Epidermal melanocyte (primary cell): ENCODE measurements around the gene CDYL2.
"Not testable (repeated sequence)": the region's sequence is repeated elsewhere in the genome, so short reads cannot be mapped to it uniquely, and the experiment has no call there.

Source experiments
- DNase-seq: peaks from one replicate; pipeline ENCODE4 v3.0.0; 2011; ENCODE audit warnings: low spot score; ENCODE audit not compliant: insufficient read length

CDYL2 gene

DNA sequence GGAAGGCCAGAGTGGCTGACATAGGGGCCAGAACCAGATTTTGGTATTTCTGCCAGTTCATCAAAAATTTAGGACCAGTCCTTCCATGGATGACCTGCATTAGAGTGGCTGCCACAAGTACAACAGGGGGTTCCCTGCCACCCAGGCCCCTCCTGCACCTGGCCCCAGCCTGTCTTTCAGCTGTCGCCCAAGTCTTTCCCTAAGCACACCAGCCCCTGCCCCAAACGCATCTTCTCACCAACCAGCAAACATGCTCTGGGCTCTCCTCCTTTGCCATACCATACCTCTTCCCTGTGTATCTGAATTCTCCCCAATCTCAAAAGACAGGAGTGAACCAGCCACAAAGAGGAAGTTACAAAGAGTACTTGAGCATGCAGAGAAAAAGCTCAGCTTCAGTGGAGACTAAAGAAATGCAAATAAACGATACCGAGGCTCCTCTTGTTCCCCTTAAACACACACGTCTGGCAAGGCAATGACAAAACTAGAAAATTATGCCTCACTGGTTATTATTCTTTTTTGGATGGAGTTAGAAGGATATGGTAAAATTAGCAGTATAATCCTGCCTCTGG lies 133.0 kb downstream of the CDYL2 start:
- no peak for DNase-seq

DNA sequence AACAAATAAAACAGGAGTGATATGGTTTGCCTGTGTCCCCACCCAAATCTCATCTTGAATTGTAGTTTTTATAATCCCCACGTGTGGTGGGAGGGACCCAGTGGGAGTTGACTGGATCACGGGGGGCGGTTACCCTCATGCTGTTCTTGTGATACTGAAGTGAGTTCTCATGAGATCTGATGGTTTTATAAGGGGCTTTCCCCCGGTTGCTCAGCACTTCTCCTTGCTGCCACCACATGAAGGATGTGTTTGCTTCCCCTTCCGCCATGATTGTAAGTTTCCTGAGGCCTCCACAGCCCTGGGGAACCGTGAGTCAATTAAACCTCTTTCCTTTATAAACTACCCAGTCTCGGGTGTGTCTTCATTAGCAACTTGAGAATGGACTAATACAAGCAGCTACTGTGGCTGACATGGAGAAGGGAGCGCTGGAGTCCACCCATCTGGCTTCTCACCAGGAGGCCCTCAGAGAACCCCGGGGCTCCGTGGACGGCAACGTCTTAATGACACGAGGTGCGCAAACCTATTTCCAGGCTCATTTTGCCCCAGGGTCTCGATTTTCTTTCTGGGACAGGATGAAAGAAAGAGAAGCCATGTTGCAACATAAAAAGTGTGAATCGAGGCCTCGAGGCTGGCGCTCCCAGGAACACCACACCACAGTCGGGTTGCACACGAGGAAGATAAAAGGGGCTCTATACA lies 134.1 kb downstream of the CDYL2 start:
- no peak for DNase-seq

DNA sequence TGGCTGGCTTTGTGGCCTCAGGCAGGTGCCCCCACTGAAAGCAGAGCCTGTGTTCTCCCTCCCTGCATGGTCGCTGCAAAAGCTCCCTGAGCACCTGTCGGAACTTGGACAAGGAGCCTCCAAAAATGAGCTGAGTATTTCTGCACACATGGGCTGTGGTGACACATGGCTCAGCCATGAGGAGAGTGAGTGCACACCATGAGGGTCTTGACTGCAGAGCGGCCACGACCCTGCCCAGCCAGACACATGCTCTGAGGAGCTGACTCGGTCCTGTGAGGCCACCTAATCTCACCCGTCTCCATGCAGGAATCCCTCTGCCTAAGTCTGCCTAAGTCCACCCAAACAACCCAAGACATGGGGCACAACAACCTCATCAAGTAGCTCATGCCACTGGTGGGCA lies 134.7 kb downstream of the CDYL2 start:
- no peak for DNase-seq

DNA sequence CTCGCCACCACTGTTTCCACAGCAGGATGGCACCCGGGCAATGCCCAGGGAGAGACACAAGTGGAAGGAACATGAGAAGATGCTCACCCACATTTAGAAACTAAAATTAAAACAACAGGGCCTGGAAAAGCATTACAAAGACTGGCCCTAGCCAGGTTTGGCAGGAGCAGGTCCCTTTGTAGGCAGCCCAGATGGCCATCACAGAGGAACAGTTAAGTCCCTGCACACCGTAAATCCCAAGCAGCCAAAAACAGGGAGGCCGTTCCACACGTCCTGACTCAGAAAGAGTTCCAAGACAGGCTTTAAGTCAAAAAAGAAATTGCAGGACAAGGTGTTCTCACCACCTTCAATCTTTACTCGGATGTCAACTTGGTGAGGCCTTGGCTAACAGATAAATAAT lies 136.5 kb downstream of the CDYL2 start:
- no peak for DNase-seq

DNA sequence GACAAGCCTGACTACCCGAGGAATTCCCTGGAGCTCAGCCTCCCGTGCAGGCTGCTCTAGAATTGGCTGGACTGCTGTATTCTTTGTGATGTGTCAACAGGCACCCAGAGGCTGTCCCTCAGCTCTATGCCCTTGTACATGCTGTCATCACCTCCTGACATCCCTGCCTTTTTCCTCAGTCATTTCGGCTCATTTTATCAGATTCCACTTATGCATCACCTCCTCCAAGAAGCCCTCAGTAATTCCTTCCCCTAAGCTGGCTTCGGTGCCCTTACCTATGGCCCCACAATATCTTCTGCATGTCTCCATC lies 137.2 kb downstream of the CDYL2 start:
- no peak for DNase-seq

DNA sequence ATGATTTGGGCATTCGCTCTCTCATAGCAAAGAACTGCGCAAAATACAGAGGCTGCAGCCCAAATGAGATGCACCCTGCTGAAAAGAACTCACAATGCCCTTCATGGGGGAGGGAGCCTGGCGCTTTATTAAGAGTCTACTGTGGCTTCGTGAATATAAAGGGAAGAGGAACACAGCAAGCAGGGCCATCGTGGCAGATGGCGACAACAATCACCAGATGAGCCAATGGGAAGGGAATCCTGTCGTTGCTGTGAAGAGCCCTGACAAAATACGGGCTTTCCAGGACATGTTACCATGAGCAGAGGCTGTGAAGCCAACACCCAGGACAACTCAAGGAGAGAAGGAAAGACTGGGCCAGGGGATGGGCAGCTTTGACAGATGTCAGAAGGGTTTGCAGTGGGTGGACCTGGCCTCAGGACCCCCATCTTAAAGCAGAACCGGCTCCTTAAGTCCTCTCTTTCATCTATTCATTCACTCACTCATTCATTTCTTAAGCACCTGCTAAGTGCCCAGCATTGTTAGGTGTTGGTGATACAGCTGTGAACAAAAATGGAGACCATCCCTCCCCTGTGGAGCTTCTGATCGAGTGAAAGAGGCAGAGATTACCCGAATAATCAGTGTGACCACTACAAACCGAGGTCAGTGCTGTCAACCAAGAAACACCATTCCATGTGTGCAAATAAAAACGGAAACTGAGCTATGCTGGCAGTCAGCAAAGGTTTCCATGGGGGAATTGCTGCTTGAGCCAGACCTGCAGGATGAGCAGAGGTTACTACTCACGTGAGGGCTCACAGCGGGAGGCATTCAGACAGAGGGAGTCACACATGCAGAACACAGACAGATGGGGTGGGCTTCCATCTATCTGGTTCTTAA lies 137.8 kb downstream of the CDYL2 start:
- DNase-seq = no peak

DNA sequence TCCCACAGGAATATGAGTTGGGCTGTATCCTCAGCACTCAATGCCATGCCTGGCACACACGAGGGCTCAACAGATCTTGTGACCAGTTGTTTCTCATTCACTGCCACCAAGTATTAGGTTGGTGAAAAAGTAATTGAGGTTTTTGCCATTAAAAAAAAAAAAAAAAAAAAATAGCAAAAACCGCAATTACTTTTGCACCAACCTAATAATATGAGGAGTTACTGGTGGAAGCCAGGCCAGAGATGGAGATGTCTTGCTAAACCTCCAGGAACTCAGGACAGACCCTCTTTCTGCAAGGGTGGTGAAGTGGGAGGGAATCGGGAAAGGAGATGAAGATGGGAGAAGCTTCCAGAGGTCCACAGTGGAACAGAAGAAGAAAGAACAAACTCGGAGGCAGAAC lies 139.0 kb downstream of the CDYL2 start:
- DNase-seq = no peak

DNA sequence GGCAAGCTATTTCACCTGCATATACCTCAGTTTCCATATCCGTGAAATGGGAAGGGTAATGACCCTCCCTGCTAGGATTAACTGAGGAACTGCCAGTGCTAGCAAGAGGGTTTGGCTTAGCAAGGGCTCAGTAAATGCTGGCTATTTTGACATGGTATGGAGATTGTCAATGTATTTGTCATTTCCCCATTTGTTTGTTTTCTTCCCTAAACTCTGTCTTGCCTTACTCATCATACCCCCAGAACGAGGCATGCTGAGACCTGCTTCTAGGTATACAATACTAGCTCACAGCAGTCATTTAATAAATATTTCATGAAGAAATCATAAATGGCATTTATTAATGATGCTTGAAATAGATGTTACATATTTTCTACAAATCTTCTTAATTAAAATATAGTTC lies 139.6 kb downstream of the CDYL2 start:
- DNase-seq = no peak

DNA sequence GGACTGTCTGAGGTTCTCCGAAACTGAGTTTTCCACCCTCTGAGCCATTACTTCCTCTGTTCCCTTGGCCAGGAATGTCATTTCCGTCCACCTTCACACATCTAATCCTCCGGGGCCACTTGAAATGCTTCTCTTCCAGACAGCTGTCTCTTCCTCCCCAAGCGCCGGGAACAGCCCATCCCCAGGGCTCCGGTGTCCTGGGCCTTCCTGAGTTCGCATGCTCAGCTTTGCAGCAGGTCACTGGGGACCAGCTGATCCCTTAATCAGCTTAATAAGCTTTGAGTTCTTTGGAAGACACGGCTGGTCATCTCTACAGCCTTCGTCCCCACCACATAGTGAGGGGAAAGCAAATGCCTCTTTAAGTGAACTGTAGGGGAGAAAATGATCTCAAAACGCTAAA lies 140.2 kb downstream of the CDYL2 start:
- DNase-seq = no peak

DNA sequence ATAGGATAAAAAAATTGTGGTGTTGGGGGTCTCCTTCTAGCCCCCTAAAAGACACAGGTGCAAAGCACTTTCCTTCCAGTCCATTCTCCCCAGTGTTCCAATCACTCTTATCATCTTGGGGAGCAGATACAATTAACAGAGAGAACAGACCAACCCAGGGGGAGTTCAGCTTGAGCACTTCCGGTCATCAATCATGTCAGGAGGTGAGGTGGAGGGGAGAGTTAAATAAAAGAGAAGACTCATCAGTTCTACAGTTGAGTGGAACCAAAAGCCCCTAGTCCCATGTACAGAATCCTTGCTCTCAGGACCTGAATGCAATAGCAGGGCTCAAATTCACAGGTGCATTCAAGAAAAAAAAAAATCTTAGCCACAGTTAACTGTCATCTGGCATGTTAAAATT lies 141.3 kb downstream of the CDYL2 start:
- DNase-seq = no peak

DNA sequence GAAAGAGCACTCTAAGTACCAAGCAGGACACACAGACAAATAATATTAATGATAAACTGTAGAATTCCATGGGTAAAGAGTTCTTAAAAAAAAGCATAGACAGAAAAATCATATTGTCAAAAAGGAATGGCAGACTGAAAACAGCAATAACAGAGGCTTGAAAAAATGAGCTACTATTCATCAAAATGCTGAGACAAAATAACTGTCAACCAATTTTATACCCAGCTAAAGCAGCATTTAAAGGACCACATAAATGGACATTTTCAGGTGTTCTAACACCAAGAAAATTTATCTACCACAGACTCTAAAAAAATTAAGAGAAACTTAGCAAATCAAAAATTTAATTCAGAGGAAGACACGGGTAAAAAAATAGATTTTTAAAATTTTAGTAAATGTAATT lies 144.5 kb downstream of the CDYL2 start:
- DNase-seq = no peak

DNA sequence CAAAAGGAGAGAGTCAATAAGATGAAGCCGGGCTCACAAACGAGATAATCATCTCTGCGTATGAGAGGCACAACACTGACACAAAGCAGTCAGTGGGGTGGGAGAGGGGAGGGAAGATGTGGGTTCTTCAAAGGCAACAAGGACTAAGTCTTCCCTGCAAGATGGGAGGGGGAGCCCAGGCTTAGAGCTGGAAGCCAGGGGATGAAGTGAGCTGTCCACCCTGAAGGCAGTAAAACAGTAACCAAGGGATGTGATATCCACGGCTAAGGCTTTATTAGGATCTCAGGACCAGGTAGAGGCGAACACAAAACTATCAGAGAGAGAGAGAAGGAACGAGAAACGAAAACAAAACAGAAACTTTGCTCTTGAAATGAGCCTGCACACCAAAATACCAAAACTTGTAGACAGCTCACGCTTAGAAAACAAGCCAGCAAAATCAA lies 147.7 kb downstream of the CDYL2 start:
- no peak for DNase-seq

DNA sequence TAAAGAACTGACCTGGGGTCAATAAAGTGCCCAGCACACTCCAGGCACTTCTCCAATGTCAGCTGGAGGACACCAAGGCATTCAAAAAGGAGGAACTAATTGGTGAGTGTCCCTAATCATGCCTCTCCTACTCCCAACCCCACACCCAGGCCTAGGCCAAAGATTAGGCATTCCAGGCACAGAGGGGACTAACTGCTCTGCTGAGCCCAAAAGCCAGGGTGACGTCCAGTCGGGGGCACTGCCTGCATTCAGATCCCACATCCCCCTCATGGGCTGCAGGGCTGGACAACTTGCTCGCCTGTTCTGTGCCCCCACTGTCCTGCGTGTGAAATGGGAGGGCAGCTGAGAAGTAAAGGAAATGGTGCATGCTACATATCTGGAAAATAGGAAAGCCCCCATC lies 148.2 kb downstream of the CDYL2 start:
- no peak for DNase-seq

DNA sequence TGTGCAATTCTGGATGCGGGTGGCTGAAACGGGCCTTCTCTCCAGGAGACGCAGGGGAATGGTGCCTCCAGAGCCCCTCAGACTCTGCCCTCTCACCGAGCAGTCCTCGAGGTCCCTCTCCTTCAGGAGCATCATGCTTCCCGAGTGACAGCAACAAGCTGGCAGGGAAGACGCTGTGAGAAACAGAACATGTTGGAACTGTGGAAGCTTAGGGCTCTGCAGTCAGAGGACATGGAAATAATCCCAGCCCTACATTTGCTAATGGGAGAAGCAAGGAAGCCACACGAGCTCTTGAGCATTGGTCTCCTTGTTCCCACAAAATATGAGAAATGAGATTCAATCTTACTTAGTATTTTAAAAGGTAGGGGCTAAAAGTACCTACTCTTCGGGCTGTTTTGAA lies 148.6 kb downstream of the CDYL2 start:
- no peak for DNase-seq

DNA sequence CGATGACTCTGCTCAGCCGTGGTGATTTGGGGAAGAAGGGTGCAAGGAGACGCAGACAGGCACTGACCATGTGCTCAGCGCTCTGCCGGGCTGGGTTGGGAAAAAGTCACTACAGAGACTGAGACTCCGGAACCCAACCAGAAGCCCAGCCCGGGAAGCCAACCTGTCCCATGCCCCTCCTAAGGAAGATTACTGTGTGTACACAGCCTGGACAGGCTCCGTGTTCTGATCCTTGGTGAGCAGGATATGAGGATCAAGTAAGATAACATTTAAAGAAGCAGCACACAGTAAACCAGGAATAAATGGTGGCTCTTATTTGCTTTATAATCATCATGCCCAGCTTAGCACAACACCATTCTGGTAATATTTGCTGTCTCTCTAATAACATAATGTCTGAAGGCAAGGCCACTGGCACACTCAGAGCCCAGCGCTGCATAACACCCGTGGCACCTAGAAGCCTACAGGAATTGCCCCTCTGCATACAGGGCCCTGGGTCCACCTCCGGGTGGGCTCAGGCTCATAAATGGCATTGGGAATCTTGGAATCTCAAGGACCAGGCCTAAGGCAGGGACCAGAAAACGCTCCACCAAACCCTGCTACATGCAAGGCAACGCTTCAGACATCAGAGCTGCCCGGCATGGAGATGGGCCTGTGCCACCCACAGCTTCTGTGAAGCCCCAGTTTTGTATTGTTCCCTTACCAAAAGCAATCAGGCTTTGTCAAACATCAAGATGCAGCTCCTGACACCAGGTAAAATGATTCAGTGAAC lies 150.1 kb downstream of the CDYL2 start:
- no peak for DNase-seq

DNA sequence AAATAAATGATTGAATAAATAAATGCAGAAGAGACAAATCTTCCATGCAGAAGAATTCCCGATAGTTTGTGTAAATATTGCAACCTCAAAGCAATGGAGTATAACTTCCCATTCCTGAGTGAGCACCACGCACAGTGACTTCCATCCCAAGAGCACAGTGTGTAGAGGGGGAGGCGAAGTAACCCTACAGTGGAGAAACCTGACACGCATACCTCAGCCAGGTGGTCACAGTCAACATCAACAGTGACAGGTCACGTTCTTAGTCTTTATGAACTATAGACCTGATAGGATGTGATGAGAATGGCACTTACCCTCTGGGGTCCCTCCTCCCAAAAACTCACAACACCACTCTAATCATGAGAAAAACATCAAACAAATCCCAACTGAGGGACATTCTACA lies 152.0 kb downstream of the CDYL2 start:
- DNase-seq = no peak

DNA sequence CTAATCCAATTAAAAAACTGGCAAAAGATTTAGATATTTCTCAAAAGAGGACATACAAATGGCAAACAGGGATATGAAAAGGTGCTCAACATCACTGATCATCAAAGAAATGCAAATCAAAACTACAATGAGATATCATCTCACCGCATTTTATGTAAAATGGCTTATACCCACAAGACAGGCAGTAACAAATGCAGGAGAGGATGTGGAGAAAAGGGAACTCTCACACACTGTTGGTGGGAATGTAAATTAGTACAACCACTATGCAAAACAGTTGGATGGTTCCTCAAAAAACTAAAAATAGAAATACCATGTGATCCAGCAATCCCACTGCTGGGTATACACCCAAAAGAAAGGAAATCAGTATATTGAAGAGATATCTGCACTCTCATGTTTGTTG lies 154.1 kb downstream of the CDYL2 start:
- not testable (repeated sequence) for DNase-seq

DNA sequence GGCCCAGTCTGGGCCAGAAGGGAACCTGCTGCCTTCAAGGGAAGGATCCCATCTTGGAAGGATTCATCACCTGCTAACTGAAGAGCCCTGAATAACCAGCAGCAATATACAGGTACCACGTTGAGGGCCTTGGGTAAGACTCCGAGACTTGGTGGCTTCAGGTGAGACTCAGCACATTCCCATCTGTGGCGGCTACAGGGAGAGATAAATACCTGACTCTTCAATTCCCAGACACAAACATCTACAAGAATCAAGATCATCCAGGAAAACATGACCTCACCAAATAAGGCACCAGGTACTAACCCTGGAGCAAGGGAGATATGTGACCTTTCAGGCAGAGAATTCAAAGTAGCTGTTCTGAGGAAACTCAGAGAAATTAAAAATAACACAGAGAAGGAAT lies 164.1 kb downstream of the CDYL2 start:
- DNase-seq = no peak

DNA sequence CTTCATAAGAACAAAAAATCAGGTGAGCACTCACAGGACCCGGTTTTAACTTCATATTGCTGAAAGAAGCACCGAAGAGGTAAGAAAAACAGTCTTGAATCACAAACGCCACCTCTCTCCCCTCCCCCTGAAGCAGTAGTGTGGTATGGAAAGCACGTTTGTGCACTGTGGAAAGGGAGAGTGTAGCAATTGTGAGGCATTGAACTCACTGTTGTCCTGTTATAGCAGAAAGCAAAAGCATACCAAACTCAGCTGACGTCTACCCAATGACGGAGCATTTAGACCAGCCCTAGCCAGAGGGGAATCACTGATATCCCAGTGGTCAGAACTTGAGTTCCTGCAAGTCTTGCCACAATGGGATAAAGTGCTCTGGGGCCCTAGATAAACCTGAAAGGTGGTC lies 164.8 kb downstream of the CDYL2 start:
- DNase-seq = no peak

DNA sequence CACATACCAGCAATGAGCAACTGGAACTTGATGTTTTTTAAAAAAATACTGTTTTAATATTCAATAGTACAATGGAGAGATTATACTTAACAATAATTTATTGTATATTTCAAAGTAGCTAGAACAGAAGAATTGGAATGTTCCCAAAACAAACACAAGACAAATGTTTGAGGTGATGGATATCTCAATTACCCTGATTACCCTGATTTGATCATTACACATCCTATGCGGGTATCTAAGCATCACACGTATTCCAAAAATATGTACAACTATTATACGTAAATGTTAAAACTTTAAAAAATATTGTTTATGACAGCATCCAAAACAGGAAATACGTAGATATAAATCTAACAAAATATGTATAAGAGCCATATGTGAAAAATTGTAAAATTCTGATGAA lies 166.8 kb downstream of the CDYL2 start:
- DNase-seq = no peak

DNA sequence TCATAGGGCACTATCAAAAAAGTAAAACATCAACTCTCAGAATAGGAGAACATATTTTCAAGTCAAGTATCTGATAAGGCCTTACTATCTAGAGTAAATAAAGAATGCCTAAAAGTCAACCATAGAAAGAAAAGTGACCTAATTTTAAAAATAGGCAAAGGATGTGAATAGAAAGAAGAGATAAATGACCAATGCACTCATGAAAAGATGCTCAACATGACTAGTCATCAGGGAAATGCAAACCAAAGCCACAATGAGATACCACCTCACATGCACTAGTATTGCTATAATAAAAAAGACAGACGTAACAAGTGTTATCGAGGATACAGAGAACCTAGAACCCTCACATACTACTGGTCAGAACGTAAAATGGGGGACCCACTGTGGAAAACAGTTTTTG lies 172.8 kb downstream of the CDYL2 start:
- DNase-seq = no peak

DNA sequence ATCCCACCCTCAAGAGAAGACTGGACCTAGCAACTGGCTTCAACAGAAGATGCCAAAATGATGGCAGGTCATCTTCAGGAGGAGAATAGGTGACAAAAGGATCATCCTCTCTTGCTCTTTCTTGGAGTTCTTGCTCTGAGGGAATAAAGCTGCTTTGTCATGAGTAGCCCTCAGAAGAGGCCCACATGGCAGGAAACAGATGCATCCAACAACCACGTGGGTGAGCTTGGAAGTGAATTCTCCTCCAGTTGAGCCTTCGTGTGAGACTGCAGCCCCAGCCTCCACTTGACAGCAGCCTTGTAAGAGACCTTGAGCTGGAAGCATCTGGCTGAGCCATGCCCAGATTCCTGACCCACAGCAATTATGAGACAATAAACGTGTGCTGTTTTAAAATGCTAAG lies 176.1 kb downstream of the CDYL2 start:
- no peak for DNase-seq
